Inferior parietal cortex (tissue), 1 donor: ENCODE measurements around the gene PCDHGB1.
"Not testable (repeated sequence)": the region's sequence is repeated elsewhere in the genome, so short reads cannot be mapped to it uniquely, and the experiment has no call there.

ENCODE experiments used
- DNase-seq: peaks from one replicate; pipeline ENCODE4 v3.0.0-alpha.2; 2016; ENCODE audit errors: extremely low spot score

PCDHGB1 gene

GRCh38 chr5:141349917-141350619 is at the start of gene PCDHGB1:
Gene PCDHGB1 (plus strand): TSS chr5:141350099. CDS start chr5:141350261, 162 bp downstream.
- peak; percentile 24 for DNase-seq

GRCh38 chr5:141303756-141304155 is 46.1 kb upstream of the PCDHGB1 start, which contains the start of gene SLC25A2:
Gene SLC25A2 (minus strand): TSS chr5:141304049. CDS start chr5:141303865, 184 bp downstream.
- no peak for DNase-seq

GRCh38 chr5:141306630-141307029 is 43.3 kb upstream of the PCDHGB1 start:
- no peak for DNase-seq

- no peak for DNase-seq
Observed at GRCh38 chr5:141313711-141314110, 36.2 kb upstream of the PCDHGB1 start.

- not testable (repeated sequence) for DNase-seq
Observed at GRCh38 chr5:141316963-141317362, 32.9 kb upstream of the PCDHGB1 start.

- DNase-seq = no peak
Observed at GRCh38 chr5:141319202-141319601, 30.7 kb upstream of the PCDHGB1 start.

- DNase-seq = no peak
Observed at GRCh38 chr5:141319699-141320098, 30.2 kb upstream of the PCDHGB1 start.

- peak; percentile 94 for DNase-seq
Observed at GRCh38 chr5:141320225-141321169, 29.4 kb upstream of the PCDHGB1 start, which contains the start of gene TAF7. Gene TAF7 (minus strand): TSS chr5:141320784. CDS start chr5:141320044, 740 bp downstream.

- DNase-seq = no peak
Observed at GRCh38 chr5:141322261-141322660, 27.6 kb upstream of the PCDHGB1 start.

GRCh38 chr5:141326088-141326854 is 23.6 kb upstream of the PCDHGB1 start:
- peak; percentile 75 for DNase-seq

GRCh38 chr5:141328231-141328630 is 21.7 kb upstream of the PCDHGB1 start:
- DNase-seq = no peak

- DNase-seq = no peak
Observed at GRCh38 chr5:141330299-141331080, 19.4 kb upstream of the PCDHGB1 start, which contains the start of gene PCDHGA1. Gene PCDHGA1 (plus strand): TSS chr5:141330514.

- not testable (repeated sequence) for DNase-seq
Observed at GRCh38 chr5:141332571-141332970, 17.3 kb upstream of the PCDHGB1 start.

- no peak for DNase-seq
Observed at GRCh38 chr5:141338538-141339306, 11.2 kb upstream of the PCDHGB1 start, which contains the start of gene PCDHGA2. Gene PCDHGA2 (plus strand): TSS chr5:141338760.

GRCh38 chr5:141340781-141341354 is 9.0 kb upstream of the PCDHGB1 start:
- not testable (repeated sequence) for DNase-seq

GRCh38 chr5:141342773-141343172 is 7.1 kb upstream of the PCDHGB1 start:
- DNase-seq = no peak

GRCh38 chr5:141343242-141343952 is 6.5 kb upstream of the PCDHGB1 start, which contains the start of gene PCDHGA3:
Gene PCDHGA3 (plus strand): TSS chr5:141343829. CDS start chr5:141344034, 205 bp downstream.
- no peak for DNase-seq

- DNase-seq = no peak
Observed at GRCh38 chr5:141343953-141344463, 5.9 kb upstream of the PCDHGB1 start.
